Stimulated activated CD8-positive, alpha-beta memory T cell treated with anti-CD3 and anti-CD28 coated beads, Interleukin-7, amount 100 ng/mL, for 1 hour (primary cell): ENCODE measurements around the gene CRYGC.
"Not testable (repeated sequence)": the region's sequence is repeated elsewhere in the genome, so short reads cannot be mapped to it uniquely, and the experiment has no call there.

Experiments
- DNase-seq, 2 donors: peaks; one replicate each; pipeline ENCODE4 v3.0.0-alpha.2; 2020; ENCODE audit warnings: low read depth in 2 of 2

The CRYGC gene, protein sequence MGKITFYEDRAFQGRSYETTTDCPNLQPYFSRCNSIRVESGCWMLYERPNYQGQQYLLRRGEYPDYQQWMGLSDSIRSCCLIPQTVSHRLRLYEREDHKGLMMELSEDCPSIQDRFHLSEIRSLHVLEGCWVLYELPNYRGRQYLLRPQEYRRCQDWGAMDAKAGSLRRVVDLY

DNA sequence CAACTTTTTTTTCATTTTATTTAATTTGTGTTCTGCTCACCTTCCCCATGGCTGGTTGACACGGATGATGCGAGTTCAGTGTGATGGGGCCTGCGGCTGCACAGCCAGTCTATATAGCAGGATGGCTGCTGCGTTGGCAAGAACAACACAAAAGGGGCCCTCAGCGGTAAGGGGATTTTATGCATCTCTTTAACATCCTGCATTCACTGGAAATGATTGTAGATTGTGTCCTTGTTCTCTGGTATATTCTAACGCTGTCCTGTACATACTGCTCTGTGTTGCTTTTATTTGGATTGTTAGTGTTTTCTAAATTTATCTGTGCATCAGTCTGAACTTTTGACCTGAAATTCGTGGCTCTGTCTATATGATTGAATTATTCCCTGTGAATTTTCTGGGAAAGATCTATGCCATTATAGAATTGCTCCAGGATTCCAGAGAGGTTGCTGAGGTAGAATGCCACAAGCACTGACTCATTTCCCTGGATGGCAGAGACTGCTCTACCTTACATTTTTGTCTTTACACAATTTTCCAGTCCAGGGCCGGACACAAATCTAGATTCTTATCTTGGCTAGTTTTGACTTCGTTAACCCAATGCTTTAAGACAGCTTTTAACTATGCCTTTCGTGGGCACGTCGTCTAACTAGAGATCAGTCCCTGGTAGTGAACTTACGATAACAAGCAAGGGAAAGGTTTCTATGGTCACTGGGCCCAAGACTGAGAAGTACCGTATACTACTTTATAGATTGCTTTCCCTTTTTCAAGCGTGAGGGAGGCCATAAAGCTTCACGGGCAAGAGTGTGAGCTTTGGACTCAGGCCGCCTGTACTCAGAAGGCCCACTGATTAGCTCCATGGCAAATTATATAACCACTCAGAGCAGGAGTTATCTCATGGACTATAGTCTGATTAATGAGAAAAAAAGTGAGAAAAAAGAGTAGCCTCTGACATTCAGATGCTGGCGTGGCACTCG, at the start of gene CRYGC:
Gene CRYGC, minus strand, starts transcription at position 85 of the 968 bp plus-strand sequence. Its CDS starts 36 bp downstream, at position 49.
- DNase-seq = no peak

DNA sequence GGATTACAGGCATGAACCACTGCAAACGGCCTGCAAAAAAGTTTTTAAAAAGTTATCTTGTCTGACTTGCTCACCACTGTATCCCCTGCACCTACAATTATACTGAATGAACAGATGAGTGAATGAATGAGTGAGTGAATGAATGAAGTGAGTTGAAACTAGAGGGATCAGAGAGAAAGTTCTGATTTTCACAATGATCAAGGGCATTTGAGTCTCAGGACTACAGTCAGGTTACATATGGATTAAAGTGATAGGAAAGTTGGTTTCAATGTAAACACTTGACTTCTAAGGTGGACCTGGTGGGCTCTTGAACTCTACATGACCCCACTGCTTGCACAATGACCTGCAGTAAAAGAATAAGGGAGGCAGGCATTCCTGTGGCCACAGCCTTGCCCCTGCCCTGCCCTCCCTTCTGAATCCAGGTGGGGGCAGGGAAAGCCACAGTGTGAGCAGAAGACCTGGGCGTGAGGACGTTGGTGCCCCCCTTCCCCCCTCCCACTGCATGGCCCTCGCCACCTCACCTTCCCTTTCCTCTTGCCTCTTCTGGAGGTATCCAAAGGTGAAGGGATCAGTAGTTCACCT, 49.5 kb upstream of the CRYGC start:
- no peak for DNase-seq

DNA sequence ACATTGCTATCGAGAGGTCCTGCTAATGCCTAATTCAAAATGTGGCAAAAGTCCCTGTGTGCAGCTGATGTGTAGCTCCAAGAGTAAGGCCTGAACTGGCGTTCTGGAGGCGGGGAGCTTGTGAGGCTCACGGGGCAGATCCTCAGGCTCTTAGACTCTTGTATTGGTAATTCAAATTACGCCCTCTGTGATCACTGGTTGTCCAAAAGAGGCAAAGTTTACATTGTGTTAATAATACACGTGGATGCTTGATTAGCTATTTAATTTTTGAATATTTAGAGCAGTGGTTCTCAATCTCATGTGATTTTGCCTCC, 46.2 kb upstream of the CRYGC start:
- no peak for DNase-seq

DNA sequence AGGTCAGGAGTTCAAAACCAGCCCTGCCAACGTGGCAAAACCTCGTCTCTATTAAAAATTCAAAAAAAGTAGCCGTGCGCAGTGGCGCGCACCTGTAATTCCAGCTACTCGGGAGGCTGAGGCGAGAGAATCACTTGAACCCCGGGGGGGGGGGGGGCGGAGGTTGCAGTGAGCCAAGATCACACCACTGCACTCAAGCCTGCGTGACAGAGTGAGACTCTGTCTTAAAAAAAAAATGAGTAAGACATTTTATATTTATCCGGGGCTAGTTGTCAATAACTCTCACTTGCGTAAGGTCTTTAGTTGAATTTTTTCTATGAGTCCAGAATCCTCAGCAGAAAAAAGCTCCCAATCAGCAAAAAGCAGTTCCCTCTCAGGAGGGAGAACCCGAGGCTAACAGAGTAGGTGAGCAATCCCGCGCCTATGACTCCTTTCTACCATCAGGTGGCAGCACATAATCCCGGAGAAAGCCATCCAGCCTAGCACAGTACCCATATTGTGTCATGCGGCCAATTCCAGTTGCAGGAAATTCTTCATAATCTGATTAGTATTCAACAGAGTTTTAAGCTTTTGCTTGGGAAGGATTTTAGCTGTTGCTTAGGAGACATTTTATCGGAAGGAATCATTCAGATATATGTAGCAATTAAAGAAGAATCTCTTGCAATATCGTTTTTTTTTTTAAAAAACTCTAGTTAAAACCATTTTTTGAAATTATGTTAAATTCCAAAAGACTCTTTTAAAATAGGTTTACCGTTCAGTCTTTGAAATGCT, 45.6 kb upstream of the CRYGC start:
- peak; percentile 17 to 37 for DNase-seq

DNA sequence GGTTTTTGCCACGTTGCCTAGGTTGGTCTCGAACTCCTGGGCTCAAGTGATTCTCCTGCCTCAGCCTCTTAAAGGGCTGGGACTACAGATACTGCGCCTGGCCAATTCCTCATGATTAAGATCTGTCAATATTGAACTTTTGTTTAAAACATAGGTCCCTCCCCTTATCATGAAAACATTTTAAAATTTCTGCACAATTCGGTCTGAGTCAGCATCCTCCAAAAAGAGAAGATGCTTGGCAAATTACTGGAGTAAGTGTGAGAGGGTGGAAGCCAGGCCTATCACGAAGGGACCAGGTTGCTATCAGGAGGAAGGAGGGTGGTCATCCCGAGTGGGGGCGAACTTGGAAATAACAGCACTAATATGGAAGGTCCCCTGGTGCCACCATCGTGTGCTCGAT, 44.5 kb upstream of the CRYGC start:
- no peak for DNase-seq

DNA sequence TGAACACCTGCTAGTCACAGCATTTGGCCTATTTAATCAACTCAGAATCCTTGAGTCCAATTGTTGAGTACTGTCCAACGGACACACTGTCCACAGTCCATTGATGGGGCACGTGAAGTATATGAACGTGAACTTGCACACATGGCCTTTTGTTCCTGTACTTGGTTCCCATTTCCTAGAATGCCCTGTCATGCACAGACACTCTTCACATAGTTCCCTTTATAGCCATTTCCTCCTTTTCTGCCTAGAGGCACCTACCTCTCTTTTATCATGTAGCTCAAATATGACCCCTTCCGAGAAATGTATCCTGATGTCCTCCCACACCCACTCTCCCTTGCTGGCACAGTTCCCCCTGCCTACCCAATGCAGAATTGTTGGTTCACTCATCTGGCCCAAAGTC, 42.5 kb upstream of the CRYGC start:
- no peak for DNase-seq

DNA sequence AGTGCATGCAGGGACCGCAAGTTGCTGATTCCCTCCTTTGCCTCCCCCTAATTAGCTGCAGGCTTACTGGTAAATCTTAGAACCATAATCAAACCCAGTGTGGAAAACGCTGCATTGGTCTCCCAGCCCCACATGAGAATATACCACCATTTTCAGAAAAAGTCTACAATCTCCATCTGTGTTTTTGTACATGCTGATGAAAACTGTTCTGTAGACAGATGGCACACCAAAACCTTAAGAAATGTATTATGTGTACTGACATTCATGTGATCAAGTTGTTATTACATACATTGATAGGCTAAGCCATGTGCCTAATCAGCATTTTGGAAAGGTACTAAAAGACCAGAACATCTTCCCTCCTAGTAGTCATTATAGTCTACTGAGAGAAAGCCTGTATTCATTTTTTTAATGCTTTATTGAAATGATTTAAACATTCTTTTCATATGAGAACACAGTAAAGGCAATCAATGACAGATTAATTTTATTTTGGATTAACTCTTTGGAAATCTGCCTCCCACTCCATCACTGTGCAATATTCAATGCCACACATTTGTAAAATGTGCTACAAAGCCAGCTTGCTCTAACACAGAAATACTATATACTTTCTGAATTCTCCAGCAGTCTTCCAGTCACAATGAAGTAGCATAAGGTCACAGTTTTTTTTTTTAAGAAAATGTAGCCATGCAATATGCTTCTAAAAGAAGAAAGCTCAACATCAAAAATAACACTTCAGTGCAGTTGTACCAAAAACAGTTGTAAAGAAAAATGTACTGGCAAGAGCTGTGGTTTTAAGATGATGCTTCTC, 35.5 kb upstream of the CRYGC start:
- no peak for DNase-seq

DNA sequence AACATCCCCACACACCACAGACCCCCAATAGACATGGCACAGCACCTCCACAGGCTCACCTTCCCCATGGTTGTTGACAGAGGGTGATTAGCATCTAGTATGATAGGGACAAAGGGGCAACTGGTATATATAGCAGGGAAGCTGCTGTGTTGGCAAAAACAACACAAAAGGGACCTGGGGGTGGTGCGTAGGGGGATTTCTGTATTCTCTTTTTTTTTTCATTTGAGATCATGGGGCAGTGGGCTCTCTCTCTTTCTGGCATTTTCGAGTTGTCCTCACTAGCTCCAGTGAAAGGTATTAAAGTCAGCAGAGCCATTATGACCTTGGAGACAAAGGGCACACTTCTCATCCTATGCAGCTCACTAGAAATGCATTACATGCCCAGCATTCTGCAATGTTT, 33.9 kb upstream of the CRYGC start, which contains the start of gene CRYGA:
Gene CRYGA, minus strand, starts transcription at position 101 of the 400 bp plus-strand sequence. Its CDS starts 33 bp downstream, at position 68.
- DNase-seq = no peak

DNA sequence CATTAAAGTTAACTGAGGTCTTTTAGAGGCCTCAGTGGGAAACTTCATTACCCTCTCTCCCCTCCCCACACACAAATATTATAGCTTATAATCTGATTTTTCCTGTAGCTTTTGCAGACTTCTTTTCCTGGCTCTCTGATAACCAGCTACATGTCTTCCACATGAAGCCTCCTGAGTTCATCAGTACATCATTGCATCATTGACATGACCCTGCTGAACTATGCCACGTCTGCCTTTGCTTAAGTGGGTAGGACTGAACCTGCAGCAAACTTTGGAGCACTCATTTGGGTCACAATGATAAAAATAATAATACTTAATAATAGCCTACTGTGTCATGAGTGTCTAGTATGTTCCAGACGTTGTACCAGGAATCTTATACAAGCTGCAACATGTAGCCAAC, 26.8 kb upstream of the CRYGC start:
- no peak for DNase-seq

DNA sequence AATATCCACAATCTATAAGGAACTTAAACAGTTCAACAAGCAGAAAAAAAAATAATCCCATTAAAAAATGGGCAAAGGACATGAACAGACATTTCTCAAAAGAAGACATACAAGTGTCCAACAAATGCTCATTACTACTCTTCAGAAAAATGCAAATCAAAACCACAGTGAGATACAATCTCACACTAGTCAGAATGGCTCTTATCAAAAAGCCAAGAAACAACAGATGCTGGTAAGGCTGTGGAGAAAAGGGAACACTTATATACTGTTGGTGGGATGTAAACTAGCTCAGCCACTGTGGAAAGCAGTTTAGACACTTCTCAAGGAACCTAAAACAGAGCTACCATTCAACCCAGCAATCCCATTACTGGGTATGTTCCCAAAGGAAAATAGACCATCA, 23.5 kb upstream of the CRYGC start:
- no peak for DNase-seq

DNA sequence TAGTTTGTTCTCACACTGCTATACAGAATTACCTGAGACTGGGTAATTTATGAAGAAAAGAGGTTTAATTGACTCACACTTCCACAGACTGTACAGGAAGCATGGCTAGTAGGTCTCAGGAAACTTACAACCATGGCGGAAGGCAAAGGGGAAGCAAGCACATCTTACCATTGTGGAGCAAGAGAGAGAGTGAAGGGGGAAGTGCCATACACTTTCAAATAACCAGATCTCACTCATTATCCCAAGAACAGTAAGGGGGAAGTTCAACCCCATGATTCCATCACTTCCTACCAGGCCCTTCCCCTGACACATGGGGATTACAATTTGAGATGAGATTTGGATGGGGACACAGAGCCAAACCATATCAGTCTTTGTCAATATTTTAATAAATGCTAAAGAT, 21.3 kb upstream of the CRYGC start:
- no peak for DNase-seq

DNA sequence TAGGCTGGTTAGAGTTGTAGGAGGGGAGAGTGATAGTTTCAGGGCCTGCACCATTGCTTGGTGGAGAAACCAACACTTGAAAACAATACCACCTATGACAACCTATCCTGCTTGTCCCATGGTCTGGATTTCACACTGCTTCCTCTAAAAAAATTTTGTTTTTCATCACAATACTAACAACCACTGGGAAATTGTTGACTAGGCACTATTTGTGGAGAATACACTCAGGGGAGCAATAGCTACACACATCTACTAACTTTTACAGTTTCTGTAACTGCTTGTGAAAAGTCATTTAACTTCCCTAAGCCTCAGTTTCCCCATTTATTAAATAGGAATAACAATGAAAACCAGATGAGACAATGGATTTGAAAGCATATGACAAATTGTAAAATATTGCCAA, 20.5 kb upstream of the CRYGC start:
- no peak for DNase-seq

DNA sequence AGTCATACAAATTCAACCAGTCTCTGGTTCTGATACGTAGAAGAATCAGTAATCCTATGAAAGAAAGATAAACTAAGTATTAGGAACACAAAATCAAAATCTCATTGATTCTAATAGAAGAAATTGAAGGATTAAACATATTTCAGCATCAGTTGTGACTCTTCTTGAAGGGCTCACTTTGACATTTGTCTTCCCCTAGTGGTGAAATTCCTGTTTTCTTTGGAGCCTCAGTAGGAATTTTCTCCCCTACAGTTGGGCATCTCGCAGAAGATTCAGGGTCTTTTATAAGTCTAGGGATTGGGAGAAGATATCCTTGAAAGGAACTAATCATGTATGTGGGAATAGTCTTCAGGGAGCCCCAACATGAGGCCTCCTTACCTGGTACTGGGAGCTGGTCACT, 19.2 kb upstream of the CRYGC start:
- no peak for DNase-seq

DNA sequence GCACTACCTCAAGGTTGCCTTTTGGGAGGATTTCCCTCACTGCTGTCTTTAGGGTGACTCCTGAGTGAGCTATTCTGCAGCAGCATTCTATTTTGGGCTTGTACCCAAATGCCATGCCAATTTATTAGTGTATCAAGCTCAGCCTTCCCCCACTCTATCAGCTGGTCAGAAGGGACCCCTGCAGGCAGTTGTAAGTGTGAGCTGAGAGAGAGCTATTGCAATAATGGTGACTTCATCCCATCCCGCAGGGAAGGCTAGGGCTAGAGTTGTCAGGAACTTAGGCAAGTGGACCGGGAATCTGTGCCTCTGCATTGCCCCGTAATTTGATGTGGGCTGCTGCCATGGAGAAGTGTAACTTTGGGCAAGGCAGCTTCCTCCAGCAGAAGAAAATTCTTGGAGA, 18.1 kb upstream of the CRYGC start:
- DNase-seq = no peak

DNA sequence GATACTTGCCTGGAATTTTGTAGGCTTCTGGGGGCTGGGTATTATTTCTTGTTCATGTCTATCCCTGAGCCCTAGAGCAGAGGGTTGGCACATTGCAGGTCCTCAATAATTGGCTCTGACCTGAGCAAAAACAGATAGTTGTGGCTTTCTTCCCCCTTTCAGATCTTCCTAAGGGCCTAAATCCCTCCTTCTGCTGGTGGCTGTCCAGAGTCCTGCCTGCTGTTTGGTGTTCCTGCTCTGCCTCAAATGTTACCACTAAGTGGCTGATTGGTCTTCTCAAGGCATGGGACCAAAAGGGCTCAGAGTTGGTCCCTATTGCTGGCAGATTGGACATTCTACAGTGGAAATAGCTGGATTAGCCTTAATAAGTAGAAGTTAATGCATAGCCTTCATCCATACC, 17.4 kb upstream of the CRYGC start:
- no peak for DNase-seq

DNA sequence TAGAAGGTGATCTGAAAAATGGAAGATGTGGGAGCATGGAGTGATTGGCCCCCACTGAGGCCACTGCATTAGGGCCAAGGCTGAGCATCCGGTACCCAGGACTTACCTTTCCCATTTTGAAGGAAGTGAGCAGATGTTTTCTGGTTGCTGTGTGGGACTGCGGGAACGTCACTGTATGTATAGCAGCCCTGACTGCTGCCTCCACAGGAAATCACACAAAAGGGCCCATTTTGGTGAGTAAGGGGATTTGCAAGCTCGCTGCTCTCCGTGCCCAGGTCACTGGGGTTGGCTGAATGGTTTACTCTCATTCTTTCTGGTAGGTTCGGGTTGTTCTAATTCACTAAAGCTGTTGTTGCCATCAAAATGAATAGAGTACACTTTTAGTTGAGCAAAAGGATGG, 16.4 kb upstream of the CRYGC start, which contains the start of gene CRYGB:
Gene CRYGB, minus strand, starts transcription at position 153 of the 400 bp plus-strand sequence. Its CDS starts 38 bp downstream, at position 115.
- DNase-seq = no peak

DNA sequence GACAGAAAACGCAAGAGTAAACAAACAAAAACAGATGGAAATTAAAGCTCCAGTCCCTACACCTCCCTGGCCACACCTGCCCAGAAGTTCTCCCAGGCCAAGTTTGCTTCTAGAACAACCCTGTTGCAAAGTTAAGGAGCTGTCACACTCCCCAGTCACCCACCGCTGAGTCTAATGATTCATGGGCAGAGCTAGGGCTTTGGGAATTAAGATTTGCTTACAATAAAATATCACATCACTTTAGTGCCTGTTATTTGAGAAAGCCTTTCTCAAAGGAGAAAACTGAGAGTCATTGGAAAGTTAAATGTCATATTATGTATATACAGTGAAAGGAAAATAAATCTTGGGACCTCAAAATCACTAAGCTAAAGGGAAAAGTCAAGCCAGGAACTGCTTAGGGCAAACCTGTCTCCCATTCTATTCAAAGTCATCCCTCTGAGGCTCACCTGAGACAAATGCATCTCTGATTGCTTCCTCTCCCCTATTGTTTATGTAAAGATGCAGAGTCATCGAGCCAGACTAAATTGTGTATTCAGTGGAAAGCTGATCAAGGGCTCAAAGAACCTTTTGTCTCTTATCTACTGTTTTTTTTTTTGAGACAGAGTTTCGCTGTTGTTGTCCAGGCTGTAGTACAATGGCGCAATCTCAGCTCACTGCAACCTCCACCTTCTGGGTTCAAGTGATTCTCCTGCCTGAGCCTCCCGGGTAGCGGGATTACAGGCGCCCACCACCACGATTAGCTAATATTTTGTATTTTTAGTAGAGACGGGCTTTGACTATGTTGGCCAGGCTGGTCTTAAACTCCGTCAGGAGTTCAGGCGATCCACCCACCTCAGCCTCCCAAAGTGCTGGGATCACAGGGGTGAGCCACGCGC, 13.5 kb upstream of the CRYGC start:
- no peak for DNase-seq

DNA sequence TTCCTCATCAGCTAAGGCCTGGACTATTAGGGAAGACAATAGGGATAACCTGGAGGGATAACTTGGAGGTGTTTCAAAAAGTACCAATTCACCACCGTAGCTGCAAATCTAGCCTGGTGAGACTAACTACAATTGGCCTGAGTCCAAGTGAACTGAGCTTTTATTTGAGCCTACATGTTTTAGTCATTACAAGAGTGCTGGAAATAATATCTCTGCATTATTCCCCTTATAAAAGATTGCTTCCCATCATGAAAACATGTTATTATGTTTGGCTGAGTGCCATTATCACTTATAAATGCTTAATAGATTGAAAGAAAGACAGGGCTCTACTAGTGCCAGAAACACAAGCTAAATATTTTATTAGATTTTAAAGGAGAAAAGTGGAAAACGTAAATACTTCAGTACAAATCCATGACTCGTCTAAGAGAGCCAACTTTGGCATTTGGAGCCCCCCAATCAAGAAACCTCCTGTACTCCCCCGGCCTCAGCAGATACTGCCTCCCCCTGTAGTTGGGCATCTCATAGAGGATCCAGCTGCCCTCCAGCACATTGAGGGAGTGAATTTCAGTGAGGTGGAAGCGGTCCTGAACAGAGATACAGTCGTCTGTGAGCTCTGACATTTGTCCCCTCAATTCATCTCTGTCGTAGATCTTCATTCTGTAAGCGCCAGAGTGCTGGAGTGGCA, 12.8 kb upstream of the CRYGC start:
- DNase-seq = no peak

DNA sequence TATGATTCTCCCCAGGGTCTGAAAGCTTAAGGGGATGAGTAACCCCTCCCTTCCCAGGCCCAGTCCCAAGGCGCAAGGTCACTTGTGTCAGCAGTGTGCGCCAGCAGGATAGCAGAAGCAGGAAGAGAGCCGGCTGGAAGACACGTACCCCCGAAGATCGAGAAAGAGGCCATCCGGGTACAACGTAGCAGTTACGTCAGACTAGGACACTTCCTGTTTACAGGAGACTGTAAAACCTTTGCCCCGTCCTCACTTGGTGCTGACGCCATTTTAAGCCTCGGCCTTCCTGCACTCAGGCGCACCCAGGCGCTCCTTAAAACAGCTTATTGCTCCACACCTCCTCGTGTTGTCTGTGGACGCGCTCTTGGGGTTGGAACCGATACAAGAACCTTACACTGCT, 9.8 kb upstream of the CRYGC start:
- DNase-seq = no peak

DNA sequence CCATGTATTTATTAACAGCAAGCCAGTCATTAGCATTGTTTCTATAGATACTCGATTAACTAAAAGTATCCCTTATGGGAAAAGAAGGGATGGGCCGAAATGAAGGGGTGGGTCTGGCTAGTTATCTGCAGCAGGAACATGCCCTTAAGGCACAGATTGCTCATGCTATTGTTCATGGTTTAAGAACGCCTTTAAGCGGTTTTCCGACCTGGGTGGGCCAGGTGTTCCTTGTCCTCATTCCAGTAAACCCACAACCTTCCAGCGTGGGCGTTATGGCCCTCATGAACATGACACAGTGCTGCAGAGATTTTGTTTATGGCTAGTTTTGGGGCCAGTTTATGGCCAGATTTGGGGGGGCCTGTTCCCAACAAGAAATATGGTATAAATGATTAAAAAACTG, 8.7 kb upstream of the CRYGC start:
- not testable (repeated sequence) for DNase-seq
